Measurements from ENCODE around the gene PI4KB.

PI4KB gene

GRCh38 chr1:151342569-151342968 is 15.4 kb upstream of the PI4KB start:
- H3K4me1 ChIP-seq (ENCODE audit: control insufficient read depth in 1 of 2, insufficient read depth in 2 of 2, low read length in 2 of 2), result peaks cover 6 to 10% of the 10 kb centered on the region in 2 experiments

GRCh38 chr1:151342021-151342420 is 14.8 kb upstream of the PI4KB start:
- Histone ChIP-seq H2BK120ac (ENCODE audit: insufficient read depth, low read length, poor library complexity) (no peak overlapping the region), H3K14ac (ENCODE audit: low read length) (no peak overlapping the region), H3K9ac (ENCODE audit: low read length) (no peak overlapping the region), H3K4me3 (ENCODE audit: low read depth, low read length) (no peak overlapping the region), H3K23ac (ENCODE audit: low read length) (no peak overlapping the region), H3K27me3 (ENCODE audit: insufficient read depth, low read length) (no peaks in the 10 kb centered on the region), H3K27ac (ENCODE audit: low read depth, low read length) (no peak overlapping the region), H3K9me3 (ENCODE audit: insufficient read depth, low read depth, low read length) (no peaks in the 10 kb centered on the region), H2AK5ac (ENCODE audit: low read length) (no peak overlapping the region), H3K18ac (ENCODE audit: low read length) (no peak overlapping the region), H3K79me1 (ENCODE audit: low read length) (peaks cover 3% of the 10 kb centered on the region), H4K12ac (ENCODE audit: low read depth, low read length) (no peak overlapping the region), H2BK12ac (ENCODE audit: low read length) (peak overlapping the region; percentile 25), H4K91ac (ENCODE audit: low read depth, low read length) (no peak overlapping the region), H3K36me3 (ENCODE audit: control insufficient read depth in 1 of 2, insufficient read depth in 2 of 2, low read length in 2 of 2) (peaks cover 23 to 30% of the 10 kb centered on the region in 2 experiments), H2AFZ (ENCODE audit: insufficient read depth, low read length, poor library complexity) (no peak overlapping the region), H4K8ac (ENCODE audit: low read depth, low read length) (no peak overlapping the region), H3K4me2 (ENCODE audit: low read length) (no peak overlapping the region), H3K79me2 (ENCODE audit: control insufficient read depth, insufficient read depth, low read length, poor library complexity) (peaks cover 7% of the 10 kb centered on the region), H3K4ac (ENCODE audit: low read depth, low read length) (no peak overlapping the region), H3K4me1 (ENCODE audit: control insufficient read depth in 1 of 2, insufficient read depth in 2 of 2, low read length in 2 of 2) (peaks cover 6 to 9% of the 10 kb centered on the region in 2 experiments), H2BK5ac (ENCODE audit: low read depth, low read length, poor library complexity) (no peak overlapping the region)
- no CpG with 5 or more reads among the region's 2 CpGs for WGBS (ENCODE audit: extremely low coverage, insufficient coverage, insufficient read length)
- no peak for DNase-seq

More at GRCh38 chr1:151342569-151342968, 15.4 kb upstream of the PI4KB start:
- H4K12ac ChIP-seq (ENCODE audit: low read depth, low read length), result no peak overlapping the region
- H3K27me3 ChIP-seq (ENCODE audit: insufficient read depth, low read length), result no peaks in the 10 kb centered on the region
- no peak overlapping the region for H3K4me3 ChIP-seq (ENCODE audit: low read depth, low read length)
- no peak overlapping the region for H3K23ac ChIP-seq (ENCODE audit: low read length)
- no peak overlapping the region for H3K4me2 ChIP-seq (ENCODE audit: low read length)
- H3K18ac ChIP-seq (ENCODE audit: low read length), result no peak overlapping the region
- peaks cover 23 to 30% of the 10 kb centered on the region in 2 experiments for H3K36me3 ChIP-seq (ENCODE audit: control insufficient read depth in 1 of 2, insufficient read depth in 2 of 2, low read length in 2 of 2)
- DNase-seq, result no peak
- no peak overlapping the region for H4K91ac ChIP-seq (ENCODE audit: low read depth, low read length)
- H3K79me2 ChIP-seq (ENCODE audit: control insufficient read depth, insufficient read depth, low read length, poor library complexity), result peaks cover 7% of the 10 kb centered on the region
- WGBS (ENCODE audit: extremely low coverage, insufficient coverage, insufficient read length), result no CpG with 5 or more reads among the region's 6 CpGs
- H2BK12ac ChIP-seq (ENCODE audit: low read length), result no peak overlapping the region
- no peak overlapping the region for H2AFZ ChIP-seq (ENCODE audit: insufficient read depth, low read length, poor library complexity)
- no peak overlapping the region for H4K8ac ChIP-seq (ENCODE audit: low read depth, low read length)
- H2BK120ac ChIP-seq (ENCODE audit: insufficient read depth, low read length, poor library complexity), result no peak overlapping the region
- no peaks in the 10 kb centered on the region for H3K9me3 ChIP-seq (ENCODE audit: insufficient read depth, low read depth, low read length)
- H3K9ac ChIP-seq (ENCODE audit: low read length), result no peak overlapping the region
- peaks cover 3% of the 10 kb centered on the region for H3K79me1 ChIP-seq (ENCODE audit: low read length)
- no peak overlapping the region for H2AK5ac ChIP-seq (ENCODE audit: low read length)
- H3K27ac ChIP-seq (ENCODE audit: low read depth, low read length), result no peak overlapping the region
- H3K4ac ChIP-seq (ENCODE audit: low read depth, low read length), result no peak overlapping the region
- no peak overlapping the region for H3K14ac ChIP-seq (ENCODE audit: low read length)
- no peak overlapping the region for H2BK5ac ChIP-seq (ENCODE audit: low read depth, low read length, poor library complexity)

GRCh38 chr1:151340870-151341754 is 13.9 kb upstream of the PI4KB start:
- no peak overlapping the region for H3K23ac ChIP-seq (ENCODE audit: low read length)
- no peak overlapping the region for H4K91ac ChIP-seq (ENCODE audit: low read depth, low read length)
- H2BK12ac ChIP-seq (ENCODE audit: low read length), result no peak overlapping the region
- whole genome bisulfite sequencing (ENCODE audit: extremely low coverage, insufficient coverage, insufficient read length), result no CpG with 5 or more reads among the region's 7 CpGs
- H3K27me3 ChIP-seq (ENCODE audit: insufficient read depth, low read length), result no peaks in the 10 kb centered on the region
- DNase-seq, result peak; percentile 70 to 94
- peaks cover 2% of the 10 kb centered on the region for H3K79me2 ChIP-seq (ENCODE audit: control insufficient read depth, insufficient read depth, low read length, poor library complexity)
- no peak overlapping the region for H4K8ac ChIP-seq (ENCODE audit: low read depth, low read length)
- no peak overlapping the region for H3K4me3 ChIP-seq (ENCODE audit: low read depth, low read length)
- no peak overlapping the region for H3K18ac ChIP-seq (ENCODE audit: low read length)
- H3K36me3 ChIP-seq (ENCODE audit: control insufficient read depth in 1 of 2, insufficient read depth in 2 of 2, low read length in 2 of 2), result peaks cover 23 to 30% of the 10 kb centered on the region in 2 experiments
- no peak overlapping the region for H3K4ac ChIP-seq (ENCODE audit: low read depth, low read length)
- H3K9ac ChIP-seq (ENCODE audit: low read length), result no peak overlapping the region
- peak overlapping the region; percentile 20 for H3K27ac ChIP-seq (ENCODE audit: low read depth, low read length)
- no peaks in the 10 kb centered on the region for H3K9me3 ChIP-seq (ENCODE audit: insufficient read depth, low read depth, low read length)
- H2BK120ac ChIP-seq (ENCODE audit: insufficient read depth, low read length, poor library complexity), result no peak overlapping the region
- H3K79me1 ChIP-seq (ENCODE audit: low read length), result no peaks in the 10 kb centered on the region
- no peak overlapping the region for H3K14ac ChIP-seq (ENCODE audit: low read length)
- no peak overlapping the region for H3K4me2 ChIP-seq (ENCODE audit: low read length)
- H2AK5ac ChIP-seq (ENCODE audit: low read length), result no peak overlapping the region
- H3K4me1 ChIP-seq (ENCODE audit: control insufficient read depth in 1 of 2, insufficient read depth in 2 of 2, low read length in 2 of 2), result peaks cover 4 to 6% of the 10 kb centered on the region in 2 experiments
- H4K12ac ChIP-seq (ENCODE audit: low read depth, low read length), result peak overlapping the region; percentile 44
- no peak overlapping the region for H2BK5ac ChIP-seq (ENCODE audit: low read depth, low read length, poor library complexity)
- H2AFZ ChIP-seq (ENCODE audit: insufficient read depth, low read length, poor library complexity), result no peak overlapping the region

- Histone ChIP-seq H3K23ac (ENCODE audit: low read length) (no peak overlapping the region), H2BK120ac (ENCODE audit: insufficient read depth, low read length, poor library complexity) (no peak overlapping the region), H2BK12ac (ENCODE audit: low read length) (no peak overlapping the region), H3K4me1 (ENCODE audit: control insufficient read depth in 1 of 2, insufficient read depth in 2 of 2, low read length in 2 of 2) (no peaks in the 10 kb centered on the region), H3K79me2 (ENCODE audit: control insufficient read depth, insufficient read depth, low read length, poor library complexity) (no peaks in the 10 kb centered on the region), H3K4me3 (ENCODE audit: low read depth, low read length) (no peak overlapping the region), H2AK5ac (ENCODE audit: low read length) (no peak overlapping the region), H2AFZ (ENCODE audit: insufficient read depth, low read length, poor library complexity) (no peak overlapping the region), H3K9me3 (ENCODE audit: insufficient read depth, low read depth, low read length) (no peaks in the 10 kb centered on the region), H3K9ac (ENCODE audit: low read length) (no peak overlapping the region), H3K18ac (ENCODE audit: low read length) (no peak overlapping the region), H3K79me1 (ENCODE audit: low read length) (no peaks in the 10 kb centered on the region), H3K36me3 (ENCODE audit: control insufficient read depth in 1 of 2, insufficient read depth in 2 of 2, low read length in 2 of 2) (no peaks in the 10 kb centered on the region), H4K12ac (ENCODE audit: low read depth, low read length) (no peak overlapping the region), H2BK5ac (ENCODE audit: low read depth, low read length, poor library complexity) (no peak overlapping the region), H3K4me2 (ENCODE audit: low read length) (no peak overlapping the region), H3K27ac (ENCODE audit: low read depth, low read length) (no peak overlapping the region), H3K14ac (ENCODE audit: low read length) (no peak overlapping the region), H4K91ac (ENCODE audit: low read depth, low read length) (no peak overlapping the region), H4K8ac (ENCODE audit: low read depth, low read length) (no peak overlapping the region), H3K27me3 (ENCODE audit: insufficient read depth, low read length) (no peaks in the 10 kb centered on the region), H3K4ac (ENCODE audit: low read depth, low read length) (no peak overlapping the region)
- DNase-seq, result no peak
- no CpG with 5 or more reads among the region's 3 CpGs for WGBS (ENCODE audit: extremely low coverage, insufficient coverage, insufficient read length)
Measured at GRCh38 chr1:151336556-151336955, 9.3 kb upstream of the PI4KB start.

All from trophoblast cell (in vitro differentiated cells and primary cell).